ENCODE measurements around the gene ABLIM1.

The ABLIM1 gene

DNA sequence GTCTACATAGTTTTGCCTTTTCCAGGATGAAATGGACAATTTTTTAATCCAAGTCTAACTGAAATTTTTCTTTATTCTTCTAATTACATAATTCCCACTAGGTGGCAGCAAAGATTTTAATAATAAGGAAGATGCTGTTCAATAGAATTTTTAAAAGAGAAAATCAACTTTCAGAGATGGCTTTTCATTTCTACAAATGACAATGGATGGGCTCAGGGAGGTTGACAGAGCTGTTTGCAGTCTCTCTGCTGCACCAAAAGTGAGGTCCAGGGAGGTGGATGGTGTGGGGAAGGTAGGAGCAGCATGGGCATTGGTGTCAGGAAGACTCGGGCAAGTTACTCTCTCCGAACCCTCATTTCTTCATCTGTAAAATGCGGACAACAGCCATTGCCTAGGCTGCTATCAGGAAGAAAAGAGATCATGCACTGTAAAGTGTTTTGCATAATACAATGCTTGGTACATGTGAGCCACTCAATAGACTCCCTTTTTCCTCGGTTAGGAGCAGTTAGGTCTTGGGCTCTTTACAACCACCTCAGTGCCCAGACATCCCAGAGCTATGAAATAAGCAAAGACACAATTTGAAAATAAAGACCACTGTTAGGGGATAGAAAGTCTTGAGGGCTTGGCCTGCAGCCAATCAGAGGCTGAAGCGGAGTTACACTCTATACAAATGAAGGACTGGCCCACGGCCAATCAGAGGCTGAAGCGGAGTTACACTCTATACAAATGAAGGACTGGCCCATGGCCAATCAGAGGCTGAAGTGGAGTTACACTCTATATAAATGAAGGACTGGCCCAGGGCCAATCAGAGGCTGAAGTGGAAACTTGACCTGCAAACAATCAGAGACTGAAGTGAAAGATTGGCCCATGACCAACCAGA lies 107.1 kb downstream of the ABLIM1 start:
- TF ChIP-seq POLR2AphosphoS5 (IDR thresholded peaks at IDR 0.05; ENCODE audit: low read depth, low read length), result no peak
- no peak for TF ChIP-seq TAF1 (IDR thresholded peaks at IDR 0.05; ENCODE audit: borderline replicate concordance, insufficient read depth, low read length)
- no peak for TF ChIP-seq FOXP2 (optimal IDR thresholded peaks at IDR 0.05; ENCODE audit: borderline replicate concordance, extremely low read depth, extremely low read length, insufficient read depth)
- TF ChIP-seq SIN3A (IDR thresholded peaks at IDR 0.05; ENCODE audit: borderline replicate concordance, insufficient read depth, low read length), result no peak
- TF ChIP-seq, protein P1, sequence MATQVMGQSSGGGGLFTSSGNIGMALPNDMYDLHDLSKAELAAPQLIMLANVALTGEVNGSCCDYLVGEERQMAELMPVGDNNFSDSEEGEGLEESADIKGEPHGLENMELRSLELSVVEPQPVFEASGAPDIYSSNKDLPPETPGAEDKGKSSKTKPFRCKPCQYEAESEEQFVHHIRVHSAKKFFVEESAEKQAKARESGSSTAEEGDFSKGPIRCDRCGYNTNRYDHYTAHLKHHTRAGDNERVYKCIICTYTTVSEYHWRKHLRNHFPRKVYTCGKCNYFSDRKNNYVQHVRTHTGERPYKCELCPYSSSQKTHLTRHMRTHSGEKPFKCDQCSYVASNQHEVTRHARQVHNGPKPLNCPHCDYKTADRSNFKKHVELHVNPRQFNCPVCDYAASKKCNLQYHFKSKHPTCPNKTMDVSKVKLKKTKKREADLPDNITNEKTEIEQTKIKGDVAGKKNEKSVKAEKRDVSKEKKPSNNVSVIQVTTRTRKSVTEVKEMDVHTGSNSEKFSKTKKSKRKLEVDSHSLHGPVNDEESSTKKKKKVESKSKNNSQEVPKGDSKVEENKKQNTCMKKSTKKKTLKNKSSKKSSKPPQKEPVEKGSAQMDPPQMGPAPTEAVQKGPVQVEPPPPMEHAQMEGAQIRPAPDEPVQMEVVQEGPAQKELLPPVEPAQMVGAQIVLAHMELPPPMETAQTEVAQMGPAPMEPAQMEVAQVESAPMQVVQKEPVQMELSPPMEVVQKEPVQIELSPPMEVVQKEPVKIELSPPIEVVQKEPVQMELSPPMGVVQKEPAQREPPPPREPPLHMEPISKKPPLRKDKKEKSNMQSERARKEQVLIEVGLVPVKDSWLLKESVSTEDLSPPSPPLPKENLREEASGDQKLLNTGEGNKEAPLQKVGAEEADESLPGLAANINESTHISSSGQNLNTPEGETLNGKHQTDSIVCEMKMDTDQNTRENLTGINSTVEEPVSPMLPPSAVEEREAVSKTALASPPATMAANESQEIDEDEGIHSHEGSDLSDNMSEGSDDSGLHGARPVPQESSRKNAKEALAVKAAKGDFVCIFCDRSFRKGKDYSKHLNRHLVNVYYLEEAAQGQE (IDR thresholded peaks at IDR 0.05; ENCODE audit: insufficient read depth in 1 of 2, low read depth in 2 of 2, low read length in 2 of 2), result no peak

DNA sequence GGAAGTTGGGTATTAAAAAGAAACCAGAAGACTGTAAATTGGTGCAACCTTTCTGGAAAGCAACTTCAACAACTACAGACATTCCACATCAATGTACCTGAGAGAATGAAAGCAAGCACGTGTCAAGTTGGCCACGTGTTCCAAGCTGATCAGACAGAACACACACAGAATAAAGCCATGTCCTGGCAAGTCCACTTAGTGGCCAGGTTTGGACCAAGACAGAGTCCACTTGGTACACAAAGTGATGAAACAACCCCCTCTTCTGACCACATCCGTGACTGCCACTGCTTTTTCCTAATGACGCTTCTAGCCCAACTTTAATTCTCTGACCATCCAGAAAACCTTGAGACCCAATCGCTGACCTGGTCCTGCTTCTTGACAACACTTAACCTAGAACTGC lies 109.4 kb downstream of the ABLIM1 start:
- TF ChIP-seq FOXP2 (optimal IDR thresholded peaks at IDR 0.05; ENCODE audit: borderline replicate concordance, extremely low read depth, extremely low read length, insufficient read depth) (no peak), SIN3A (IDR thresholded peaks at IDR 0.05; ENCODE audit: borderline replicate concordance, insufficient read depth, low read length) (no peak), TAF1 (IDR thresholded peaks at IDR 0.05; ENCODE audit: borderline replicate concordance, insufficient read depth, low read length) (no peak)

DNA sequence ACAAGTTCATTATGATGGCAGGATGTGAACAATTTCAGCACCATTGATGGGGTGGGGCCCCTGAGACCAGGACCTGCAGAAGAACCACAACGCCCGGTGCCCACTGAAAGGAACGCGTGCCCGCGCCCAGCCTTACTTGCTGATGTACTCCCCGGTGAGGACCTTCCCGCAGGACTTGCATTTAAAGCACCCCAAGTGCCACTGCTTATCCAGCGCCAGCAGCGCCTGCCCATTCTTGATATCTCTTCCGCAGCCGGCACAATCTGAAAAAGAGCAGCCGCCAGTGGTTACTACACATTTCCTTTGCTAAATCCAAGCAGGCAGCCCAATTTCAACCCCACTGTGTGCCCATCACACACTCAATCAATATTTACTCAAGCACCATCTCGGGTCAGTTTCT lies 110.6 kb downstream of the ABLIM1 start:
- no peak for TF ChIP-seq POLR2AphosphoS5 (IDR thresholded peaks at IDR 0.05; ENCODE audit: low read depth, low read length)
- no peak for TF ChIP-seq SIN3A (IDR thresholded peaks at IDR 0.05; ENCODE audit: borderline replicate concordance, insufficient read depth, low read length)
- TF ChIP-seq FOXP2 (optimal IDR thresholded peaks at IDR 0.05; ENCODE audit: borderline replicate concordance, extremely low read depth, extremely low read length, insufficient read depth), result no peak
- TF ChIP-seq, protein P1 (IDR thresholded peaks at IDR 0.05; ENCODE audit: insufficient read depth in 1 of 2, low read depth in 2 of 2, low read length in 2 of 2), result no peak
- no peak for TF ChIP-seq TAF1 (IDR thresholded peaks at IDR 0.05; ENCODE audit: borderline replicate concordance, insufficient read depth, low read length)

DNA sequence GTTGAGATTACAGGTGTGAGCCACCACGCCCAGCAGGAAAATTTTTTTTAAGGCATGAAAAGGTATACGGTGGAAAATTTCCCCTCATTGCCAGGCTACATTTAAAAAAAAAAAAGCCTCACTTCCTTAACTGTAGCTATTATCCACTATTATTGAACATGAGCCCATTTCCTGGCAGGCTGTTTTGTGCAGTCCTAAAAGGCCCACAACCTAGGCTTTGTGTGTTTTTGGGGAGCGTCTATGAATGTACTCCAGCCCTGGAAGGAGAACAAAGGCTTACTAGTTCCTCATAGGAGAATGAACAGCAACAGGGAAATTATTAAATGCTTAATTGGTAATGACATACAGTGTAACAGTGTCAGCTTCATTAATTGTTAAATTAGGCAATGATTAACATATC lies 111.0 kb downstream of the ABLIM1 start:
- no peak for TF ChIP-seq SIN3A (IDR thresholded peaks at IDR 0.05; ENCODE audit: borderline replicate concordance, insufficient read depth, low read length)
- no peak for TF ChIP-seq FOXP2 (optimal IDR thresholded peaks at IDR 0.05; ENCODE audit: borderline replicate concordance, extremely low read depth, extremely low read length, insufficient read depth)
- TF ChIP-seq, protein P1 (IDR thresholded peaks at IDR 0.05; ENCODE audit: insufficient read depth in 1 of 2, low read depth in 2 of 2, low read length in 2 of 2), result no peak
- no peak for TF ChIP-seq TAF1 (IDR thresholded peaks at IDR 0.05; ENCODE audit: borderline replicate concordance, insufficient read depth, low read length)
- TF ChIP-seq POLR2AphosphoS5 (IDR thresholded peaks at IDR 0.05; ENCODE audit: low read depth, low read length), result no peak

DNA sequence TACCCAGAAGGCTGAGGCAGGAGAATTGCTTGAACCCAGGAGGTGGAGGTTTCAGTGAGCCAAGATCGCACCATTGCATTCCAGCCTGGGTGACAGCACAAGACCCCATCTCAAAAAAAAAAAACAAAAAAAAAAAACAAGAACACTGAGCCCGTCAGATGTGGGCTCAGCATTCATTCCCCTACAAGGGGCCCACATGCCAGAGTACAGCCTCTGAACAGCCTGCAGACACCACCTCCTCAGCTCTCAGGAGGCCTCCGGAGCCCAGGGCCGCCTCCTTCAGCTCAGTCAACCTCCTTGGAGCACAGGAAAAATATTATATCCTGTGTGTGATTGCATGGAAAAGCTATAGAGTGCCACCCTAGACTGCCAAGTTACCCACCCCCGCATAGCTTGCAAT lies 112.3 kb downstream of the ABLIM1 start:
- no peak for TF ChIP-seq SIN3A (IDR thresholded peaks at IDR 0.05; ENCODE audit: borderline replicate concordance, insufficient read depth, low read length)
- TF ChIP-seq FOXP2 (optimal IDR thresholded peaks at IDR 0.05; ENCODE audit: borderline replicate concordance, extremely low read depth, extremely low read length, insufficient read depth), result no peak
- TF ChIP-seq TAF1 (IDR thresholded peaks at IDR 0.05; ENCODE audit: borderline replicate concordance, insufficient read depth, low read length), result no peak
- TF ChIP-seq POLR2AphosphoS5 (IDR thresholded peaks at IDR 0.05; ENCODE audit: low read depth, low read length), result no peak
- TF ChIP-seq, protein P1 (IDR thresholded peaks at IDR 0.05; ENCODE audit: insufficient read depth in 1 of 2, low read depth in 2 of 2, low read length in 2 of 2), result no peak
